MCF 10A (cell line): ENCODE measurements around the gene OR2F2. TPM values are rescaled to one million over a fixed set of nuclear protein-coding genes. Genes with fewer than 3 reads are reported as not detected.

Source experiments
- BruUV-seq: library from RNA; stranded (reverse); fragments of 400-500 nt; replicated peaks from 2 replicates; lab custom pipeline; 2021; lab: Mats Ljungman, UMichigan
- CTCF ChIA-PET: fragments of 300-600 bp; sonication (Branson Sonifier 250); formaldehyde crosslinking; extraction: SDS; loops from one replicate; lab custom pipeline; 2021; ENCODE audit warnings: antibody characterized with exemption, inconsistent platforms; lab: Yijun Ruan, JAX
- POLR2A ChIA-PET: fragments of 300-600, 350-650 bp; sonication (Branson Sonifier 250); formaldehyde crosslinking; extraction: SDS; loops from one replicate; lab custom pipeline; 2020; ENCODE audit warnings: antibody characterized with exemption, inconsistent platforms; lab: Yijun Ruan, JAX
- DNase-seq: peaks from one replicate; pipeline ENCODE4 v3.0.0-alpha.2; 2018; ENCODE audit not compliant: unreplicated experiment
- H3K27ac Mint-ChIP-seq: one replicate; pipeline ENCODE4 v1.8.0; 2022; ENCODE audit warnings: mild to moderate bottlenecking, low read depth, mixed read lengths; ENCODE audit not compliant: unreplicated experiment
- H3K27me3 Mint-ChIP-seq: one replicate; pipeline ENCODE4 v1.8.0; 2022; ENCODE audit warnings: mixed read lengths; ENCODE audit not compliant: insufficient read depth, unreplicated experiment
- H3K36me3 Mint-ChIP-seq: one replicate; pipeline ENCODE4 v1.8.0; 2022; ENCODE audit warnings: mild to moderate bottlenecking, moderate library complexity, mixed read lengths; ENCODE audit not compliant: insufficient read depth, unreplicated experiment
- H3K4me1 Mint-ChIP-seq: one replicate; pipeline ENCODE4 v1.8.0; 2022; ENCODE audit warnings: mixed read lengths; ENCODE audit not compliant: insufficient read depth, unreplicated experiment
- H3K4me3 Mint-ChIP-seq: one replicate; pipeline ENCODE4 v1.8.0; 2022; ENCODE audit warnings: mild to moderate bottlenecking, moderate library complexity, mixed read lengths; ENCODE audit not compliant: unreplicated experiment
- H3K9me3 Mint-ChIP-seq: one replicate; pipeline ENCODE4 v1.8.0; 2022; ENCODE audit warnings: mixed read lengths; ENCODE audit not compliant: unreplicated experiment
- CTCF ChIP-seq: fragments of 200-600 bp; IDR thresholded peaks from one replicate; pipeline ENCODE4 v1.8.0; 2022; ENCODE audit warnings: antibody characterized with exemption, mild to moderate bottlenecking; ENCODE audit not compliant: unreplicated experiment
- intact Hi-C: fragments of 100-400 bp; cut with micrococcal nuclease; formaldehyde crosslinking; loops from 2 replicates; pipeline ENCODE4 v1.14.1; 2022
- total RNA-seq: library from RNA; stranded (reverse); gene quantifications from 2 replicates; pipeline ENCODE4 v1.2.3, GENCODE V29; 2022

Gene OR2F2
- total RNA-seq, 1 experiment from 2014 or later: not detected

- Mint-ChIP-seq H3K36me3 (no peaks in the 10 kb centered on the region), H3K4me3 (no peak overlapping the region), H3K27me3 (no peaks in the 10 kb centered on the region), H3K27ac (no peak overlapping the region), H3K4me1 (peaks cover 13% of the 10 kb centered on the region), H3K9me3 (peaks cover 1% of the 10 kb centered on the region)
- ChIA-PET CTCF (interaction anchor here (0.6 kb wide), 1 partner anchor 405 kb away, joined by 4 read pairs; no protein-coding TSS in a partner anchor), POLR2A (interaction anchor here (0.6 to 0.7 kb wide), 2 partner anchors 10 to 111 kb away, joined by 3 read pairs; no protein-coding TSS in a partner anchor)
- no peak for DNase-seq
- TF ChIP-seq CTCF: no peak
- BruUV-seq: no TSS peak
- intact Hi-C loops: no loop called here
These were observed 38.4 kb upstream of the OR2F2 start for GRCh38 chr7:143896667-143897066.

DNA sequence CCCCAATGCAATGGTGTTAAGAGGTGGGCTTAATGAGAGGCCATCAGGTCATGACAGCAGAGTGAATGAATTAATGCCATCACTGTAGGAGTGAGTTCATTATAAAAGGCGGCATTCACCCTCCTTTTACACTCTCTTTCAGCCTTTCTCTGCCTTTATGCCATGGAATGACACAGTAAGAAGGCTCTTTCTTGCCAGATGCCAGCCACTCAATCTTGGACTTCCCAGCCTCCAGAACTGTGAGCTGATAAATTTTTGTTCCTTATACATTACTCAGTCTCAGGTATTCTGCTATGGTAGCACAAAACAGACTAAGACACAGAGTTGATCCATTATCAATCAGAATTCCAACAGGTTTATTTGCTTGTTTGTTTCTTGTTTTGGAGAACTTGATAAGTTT, 36.2 kb upstream of the OR2F2 start:
- Mint-ChIP-seq H3K4me3 (peak overlapping the region; percentile 95), H3K36me3 (no peaks in the 10 kb centered on the region), H3K27me3 (no peaks in the 10 kb centered on the region), H3K4me1 (peaks cover 18% of the 10 kb centered on the region), H3K9me3 (no peaks in the 10 kb centered on the region), H3K27ac (peak overlapping the region; percentile 93)
- ChIA-PET POLR2A (interaction anchor here (0.6 kb wide), 1 partner anchor 1066 kb away, joined by 4 read pairs; no protein-coding TSS in a partner anchor), CTCF (interaction anchor here (0.6 to 0.7 kb wide), 2 partner anchors 229 to 891 kb away, joined by 3 read pairs; no protein-coding TSS in a partner anchor)
- DNase-seq: no peak
- no peak for TF ChIP-seq CTCF
- intact Hi-C loops: no loop called here
- BruUV-seq: no TSS peak

DNA sequence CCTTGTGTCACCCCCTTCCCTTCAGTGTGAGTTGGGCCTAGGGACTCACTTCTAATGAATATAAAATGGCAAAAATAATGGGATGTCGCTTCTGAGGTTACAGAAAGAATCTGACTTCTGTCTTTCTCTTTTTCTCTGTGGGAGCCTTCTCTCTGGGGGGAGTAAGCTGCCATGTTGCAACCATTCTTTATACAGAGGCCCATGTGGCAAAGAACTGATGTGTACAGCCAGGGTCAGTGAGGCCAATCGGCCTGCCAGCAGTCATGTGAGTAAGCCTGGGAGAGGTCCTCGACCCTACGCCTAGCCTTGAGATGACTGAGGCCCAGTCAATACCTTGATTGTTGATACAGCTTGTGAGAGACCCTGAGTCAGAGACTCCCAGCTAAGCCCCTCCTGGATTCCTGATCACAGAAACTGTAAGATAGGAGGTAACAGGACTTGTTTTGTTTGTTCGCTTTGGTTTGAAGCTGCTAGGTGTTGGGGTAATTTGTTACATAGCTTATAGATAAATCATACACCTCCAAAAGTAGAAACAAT, 34.7 kb upstream of the OR2F2 start:
- intact Hi-C loops: loop anchor here (2.0 to 5.0 kb wide), 5 partner anchors 77 to 518 kb away; partner anchors contain the start of gene ZYX

More for the DNA sequence above, 34.7 kb upstream of the OR2F2 start:
- no peak for TF ChIP-seq CTCF
- Mint-ChIP-seq H3K27me3 (no peaks in the 10 kb centered on the region), H3K27ac (peak overlapping the region; percentile 93), H3K4me3 (peak overlapping the region; percentile 95), H3K9me3 (no peaks in the 10 kb centered on the region), H3K36me3 (no peaks in the 10 kb centered on the region), H3K4me1 (peaks cover 18% of the 10 kb centered on the region)
- peak; percentile 40 for DNase-seq
- POLR2A ChIA-PET: interaction anchor here (0.6 to 2.8 kb wide), 8 partner anchors 8 to 133 kb away, joined by 3 to 31 read pairs (median 4); no protein-coding TSS in a partner anchor
- BruUV-seq: no TSS peak
- CTCF ChIA-PET: interaction anchor here (0.6 to 2.6 kb wide), 7 partner anchors 8 to 595 kb away, joined by 3 to 7 read pairs (median 5); partner anchors contain the start of gene OR6B1
